GM12878 (cell line): ENCODE results near the gene CXCL1. TPM values are rescaled to one million over a fixed set of nuclear protein-coding genes. Genes with fewer than 3 reads are reported as not detected.

ENCODE experiments used
- ATAC-seq: fragments of 200-7000 bp; cut with Tn5 transposase; 3 replicates; pipeline ENCODE4 v1.9.1; 2020; ENCODE audit warnings: mild to moderate bottlenecking, moderate library complexity
- BruUV-seq: library from RNA; stranded (reverse); fragments of 400-500 nt; replicated peaks from 2 replicates; lab custom pipeline; 2021; lab: Mats Ljungman, UMichigan
- CTCF ChIA-PET: fragments of 300-600 bp; sonication (Branson Sonifier 250); formaldehyde crosslinking; extraction: SDS; loops from one replicate; lab custom pipeline; 2021; ENCODE audit warnings: inconsistent platforms; lab: Yijun Ruan, JAX
- POLR2A ChIA-PET: fragments of 350-600 bp; formaldehyde crosslinking; extraction: SDS; loops from one replicate; lab custom pipeline; 2021; ENCODE audit warnings: inconsistent platforms; lab: Charles Lee
- RAD21 ChIA-PET: fragments of 300-600 bp; sonication (Branson Sonifier 250); formaldehyde crosslinking; loops from one replicate; lab custom pipeline; 2023; ENCODE audit warnings: antibody characterized with exemption; ENCODE audit not compliant: unreplicated experiment; lab: Charles Lee
- SMC1A ChIA-PET: fragments of 300-600 bp; sonication (Branson Sonifier 250); formaldehyde crosslinking; loops from one replicate; lab custom pipeline; 2023; ENCODE audit not compliant: unreplicated experiment, uncharacterized antibody; lab: Charles Lee
- DNase-seq: peaks from one replicate; pipeline ENCODE4 v3.0.0-alpha.2; 2011; ENCODE audit warnings: low read depth, low spot score
- FAIRE-seq: peaks from 3 replicates; lab custom pipeline; 2011; peaks lifted over from hg19 to GRCh38; lab: Jason Lieb, UNC
- H2AFZ ChIP-seq: 2 replicates; pipeline ENCODE4 v1.6.0; 2011; ENCODE audit warnings: low read depth, low read length, control low read depth; ENCODE audit not compliant: control insufficient read depth
- H3K27ac ChIP-seq: 2 replicates; pipeline ENCODE4 v1.5.1; 2011; ENCODE audit warnings: control low read depth; ENCODE audit not compliant: control insufficient read depth, insufficient read depth
- H3K27me3 ChIP-seq, 2 experiments: replicated peaks in 1 of 2; 2 replicates each; pipeline versions ENCODE4 v1.6.0 to v1.6.1; 2011; ENCODE audit warnings: low read length in 1 of 2; ENCODE audit not compliant: control insufficient read depth in 2 of 2, insufficient read depth in 2 of 2
- H3K36me3 ChIP-seq, 2 experiments: 2 replicates each; pipeline ENCODE4 v1.5.1; 2011; ENCODE audit warnings: low read length in 1 of 2; ENCODE audit not compliant: control insufficient read depth in 2 of 2, insufficient read depth in 2 of 2
- H3K4me1 ChIP-seq: 2 replicates; pipeline ENCODE4 v1.6.1; 2011; ENCODE audit warnings: mild to moderate bottlenecking, low read length, moderate library complexity, mixed read lengths; ENCODE audit not compliant: control insufficient read depth, insufficient read depth
- H3K4me2 ChIP-seq: 2 replicates; pipeline ENCODE4 v1.6.0; 2011; ENCODE audit warnings: control low read depth; ENCODE audit not compliant: control insufficient read depth, insufficient read depth
- H3K4me3 ChIP-seq: fragments of 200-600 bp; sonication (generic); 2 replicates; pipeline ENCODE4 v1.5.1; 2016
- H3K79me2 ChIP-seq: 2 replicates; pipeline ENCODE4 v1.6.0; 2011; ENCODE audit warnings: low read length; ENCODE audit not compliant: control insufficient read depth, insufficient read depth
- H3K9ac ChIP-seq: 2 replicates; pipeline ENCODE4 v1.8.0; 2011; ENCODE audit warnings: low read length, control low read depth, mixed read lengths; ENCODE audit not compliant: control insufficient read depth, insufficient read depth
- H3K9me3 ChIP-seq: replicated peaks from 3 replicates; pipeline ENCODE4 v1.5.1; 2011; ENCODE audit warnings: mild to moderate bottlenecking, low read length; ENCODE audit not compliant: control insufficient read depth, insufficient read depth
- H4K20me1 ChIP-seq: 2 replicates; pipeline ENCODE4 v1.6.0; 2011; ENCODE audit not compliant: control insufficient read depth, insufficient read depth
- CHD1 ChIP-seq: IDR thresholded peaks from 2 replicates; pipeline ENCODE4 v1.6.1; 2012; ENCODE audit warnings: low read depth, low read length, improper control_type of control experiment
- EGR1 ChIP-seq, 2 experiments: IDR thresholded peaks; 1 replicate in 1 of 2; 2 replicates in 1 of 2; pipeline ENCODE4 v1.6.1; 2011 to 2012; ENCODE audit warnings: low read depth in 2 of 2, low read length in 2 of 2, borderline replicate concordance in 1 of 2, mild to moderate bottlenecking in 1 of 2, moderate library complexity in 1 of 2
- GATAD2B ChIP-seq: fragments of 450-650 bp; conservative IDR thresholded peaks from 2 replicates; pipeline ENCODE4 v1.6.1; 2017; ENCODE audit warnings: low read depth, mild to moderate bottlenecking, moderate library complexity
- KDM1A ChIP-seq: fragments of 200-600 bp; sonication (generic); IDR thresholded peaks from 2 replicates; pipeline ENCODE4 v1.6.1; 2016; ENCODE audit warnings: borderline replicate concordance
- MYB ChIP-seq: fragments of 150-350 bp; IDR thresholded peaks from 2 replicates; pipeline ENCODE4 v1.6.1; 2014; ENCODE audit warnings: mild to moderate bottlenecking, low read depth, low read length, borderline replicate concordance
- PAX5 ChIP-seq: IDR thresholded peaks from 2 replicates; pipeline ENCODE4 v1.6.1; 2011; ENCODE audit warnings: low read depth, low read length, borderline replicate concordance
- PAX8 ChIP-seq: fragments of 450-650 bp; IDR thresholded peaks from 2 replicates; pipeline ENCODE4 v1.6.1; 2017; ENCODE audit warnings: mild to moderate bottlenecking, moderate library complexity
- PML ChIP-seq: IDR thresholded peaks from 2 replicates; pipeline ENCODE4 v1.6.1; 2012; ENCODE audit warnings: low read length, inconsistent platforms
- POU2F2 ChIP-seq: IDR thresholded peaks from 3 replicates; pipeline ENCODE4 v1.6.1; 2011; ENCODE audit warnings: low read depth, mild to moderate bottlenecking, low read length, borderline replicate concordance
- SIN3A ChIP-seq: IDR thresholded peaks from 2 replicates; pipeline ENCODE4 v1.6.1; 2012; ENCODE audit warnings: low read depth, low read length, improper control_type of control experiment
- YY1 ChIP-seq: IDR thresholded peaks from 2 replicates; pipeline ENCODE4 v1.6.1; 2011; ENCODE audit warnings: low read depth, mild to moderate bottlenecking, low read length
- ZBED1 ChIP-seq: IDR thresholded peaks from 2 replicates; pipeline ENCODE4 v1.6.1; 2016; ENCODE audit warnings: borderline replicate concordance
- WGBS: methylation state at CpG from one replicate; pipeline ENCODE4 v1.1.6; 2016; ENCODE audit warnings: low lambda C conversion rate; ENCODE audit not compliant: insufficient replicate concordance, insufficient coverage; ENCODE audit errors: missing lambda C conversion rate; 5-methylcytosine and 5-hydroxymethylcytosine counted together
- in situ Hi-C: fragments of 300-500 bp; cut with MboI; formaldehyde crosslinking; loops from 9 replicates; pipeline ENCODE4 v1.14.3; 2018; ENCODE audit warnings: mixed read lengths
- intact Hi-C: fragments of 100-400 bp; cut with micrococcal nuclease; formaldehyde crosslinking; loops from one replicate; pipeline ENCODE4 v1.14.2; 2022; ENCODE audit not compliant: unreplicated experiment
- polyA plus RNA-seq, 11 experiments: library from polyadenylated mRNA; depleted of rRNA in 4 of 11; unstranded in 6 of 11; stranded (reverse) in 5 of 11; fragments of >200 nt; fragmentation: Nextera tagmentation in 4 of 11; fragmentation: Illumina TruSeq in 1 of 11; extraction: Ambion mirVana in 4 of 11; extraction: Trizol in 1 of 11; gene quantifications; 1 replicate in 1 of 11; 2 replicates in 10 of 11; pipeline versions ENCODE4 v1.2.1 to v1.2.3, GENCODE V29; 2011 to 2016; ENCODE audit warnings: inconsistent platforms in 2 of 11, missing spikeins in 2 of 11, low read depth in 1 of 11
- total RNA-seq, 4 experiments: library from RNA; depleted of rRNA in 3 of 4; stranded (reverse); fragments of >200 nt in 3 of 4; fragmentation: Illumina TruSeq in 1 of 4; extraction: Trizol in 1 of 4; gene quantifications; 2 replicates each; pipeline versions ENCODE4 v1.2.1 to v1.2.3, GENCODE V29; 2013 to 2021
- TF ChIP-seq, protein P1 (sequence below): IDR thresholded peaks from 2 replicates; pipeline ENCODE4 v1.6.1; 2012; ENCODE audit warnings: low read depth, low read length, improper control_type of control experiment
- TF ChIP-seq, protein P2 (sequence below): fragments of 450-650 bp; IDR thresholded peaks from 2 replicates; pipeline ENCODE4 v1.6.1; 2017; ENCODE audit warnings: borderline replicate concordance

Gene CXCL1
- total and polyA plus RNA-seq, 10 of the 15 experiments (the other 5 are each of a cell fraction or from before 2014, with no cell fraction given): not detected

DNA sequence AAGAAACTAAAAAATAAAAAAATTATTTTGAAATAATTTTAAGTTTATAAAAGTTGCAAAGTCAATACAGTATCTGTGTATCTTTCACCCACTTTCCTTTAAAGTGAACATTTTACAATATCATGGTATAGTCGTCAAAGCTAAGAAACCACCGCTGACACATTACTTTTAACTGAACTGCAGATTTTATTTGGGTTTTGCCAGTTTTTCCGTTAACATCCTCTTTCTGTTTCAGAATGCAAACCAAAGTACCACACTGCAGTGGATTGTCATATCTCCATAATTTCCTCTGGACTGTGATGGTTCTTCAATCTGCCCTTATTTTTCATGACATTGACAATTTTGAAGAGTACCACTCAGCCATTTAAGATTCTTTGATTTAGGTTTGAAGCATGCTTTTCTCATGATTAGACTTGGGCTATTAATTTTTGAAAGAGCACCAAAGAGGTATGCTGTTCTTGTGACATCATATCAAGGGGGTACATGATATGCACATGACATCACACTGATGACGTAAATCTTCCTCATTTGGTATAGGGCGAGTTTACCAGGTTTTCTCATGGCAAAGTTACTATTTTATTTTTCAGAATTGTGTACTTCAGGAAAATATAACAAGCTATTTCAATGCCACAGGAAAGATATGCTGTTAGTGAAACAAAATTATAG lies 3.6 kb upstream of the CXCL1 start:
- Histone ChIP-seq H3K79me2 (no peaks in the 10 kb centered on the region), H3K9ac (no peak overlapping the region), H3K27ac (no peak overlapping the region), H3K4me2 (no peak overlapping the region), H2AFZ (no peak overlapping the region), H3K4me3 (no peak overlapping the region), H3K36me3 (no peaks in the 10 kb centered on the region), H3K4me1 (no peaks in the 10 kb centered on the region), H3K27me3 (peaks cover 0 to 8% of the 10 kb centered on the region in 2 experiments; a peak in 2 of 4 replicates), H4K20me1 (no peaks in the 10 kb centered on the region), H3K9me3 (no peaks in the 10 kb centered on the region)
- 29% methylated on average over 5 of the region's 5 CpGs for WGBS
- SMC1A ChIA-PET: interaction anchor here (1.1 to 1.4 kb wide), 5 partner anchors 15 to 205 kb away, joined by 3 to 5 read pairs (median 4); no protein-coding TSS in a partner anchor
- BruUV-seq: no TSS peak
- POLR2A ChIA-PET: no interaction called here
- DNase-seq: no peak
- CTCF ChIA-PET: interaction anchor here (1.2 to 4.8 kb wide), 5 partner anchors 35 to 269 kb away, joined by 3 to 71 read pairs (median 3); no protein-coding TSS in a partner anchor
- no peak for ATAC-seq
- TF ChIP-seq PAX5: no peak
- no peak for TF ChIP-seq PAX8
- in situ Hi-C loops (no loop called here), intact Hi-C loops (loop anchor here (5.0 to 10.0 kb wide), 2 partner anchors 262 to 291 kb away; no protein-coding TSS in a partner anchor)
- RAD21 ChIA-PET: interaction anchor here (1.7 to 2.0 kb wide), 3 partner anchors 134 to 202 kb away, joined by 4 to 17 read pairs (median 5); no protein-coding TSS in a partner anchor
- FAIRE-seq: no peak

DNA sequence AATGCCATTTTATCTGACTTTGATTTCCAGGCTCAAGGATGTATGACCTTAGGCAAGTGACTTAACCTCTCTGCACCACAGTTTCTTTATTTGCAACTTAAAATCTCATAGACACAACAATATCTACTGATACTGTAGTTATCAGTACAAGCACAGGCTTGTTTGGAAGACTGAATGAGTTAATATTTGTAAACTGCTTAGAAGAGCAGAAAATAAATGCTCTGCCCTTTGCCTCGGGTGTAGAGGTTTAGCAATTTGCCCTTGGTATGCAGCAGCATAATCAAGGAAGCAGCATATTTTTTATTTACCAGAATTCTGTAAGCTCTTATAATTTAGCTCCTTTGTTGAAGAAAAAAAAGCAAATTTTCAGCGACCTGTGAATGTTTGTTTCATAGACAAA lies 2.9 kb upstream of the CXCL1 start:
- H3K27me3 ChIP-seq: peaks cover 0 to 8% of the 10 kb centered on the region in 2 experiments; a peak in 2 of 4 replicates
- TF ChIP-seq, protein P1, sequence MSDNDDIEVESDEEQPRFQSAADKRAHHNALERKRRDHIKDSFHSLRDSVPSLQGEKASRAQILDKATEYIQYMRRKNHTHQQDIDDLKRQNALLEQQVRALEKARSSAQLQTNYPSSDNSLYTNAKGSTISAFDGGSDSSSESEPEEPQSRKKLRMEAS: no peak
- no peak for TF ChIP-seq GATAD2B
- TF ChIP-seq, protein P2, sequence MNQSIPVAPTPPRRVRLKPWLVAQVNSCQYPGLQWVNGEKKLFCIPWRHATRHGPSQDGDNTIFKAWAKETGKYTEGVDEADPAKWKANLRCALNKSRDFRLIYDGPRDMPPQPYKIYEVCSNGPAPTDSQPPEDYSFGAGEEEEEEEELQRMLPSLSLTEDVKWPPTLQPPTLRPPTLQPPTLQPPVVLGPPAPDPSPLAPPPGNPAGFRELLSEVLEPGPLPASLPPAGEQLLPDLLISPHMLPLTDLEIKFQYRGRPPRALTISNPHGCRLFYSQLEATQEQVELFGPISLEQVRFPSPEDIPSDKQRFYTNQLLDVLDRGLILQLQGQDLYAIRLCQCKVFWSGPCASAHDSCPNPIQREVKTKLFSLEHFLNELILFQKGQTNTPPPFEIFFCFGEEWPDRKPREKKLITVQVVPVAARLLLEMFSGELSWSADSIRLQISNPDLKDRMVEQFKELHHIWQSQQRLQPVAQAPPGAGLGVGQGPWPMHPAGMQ: no peak
- TF ChIP-seq MYB: no peak
- TF ChIP-seq POU2F2: no peak
- TF ChIP-seq CHD1: no peak
- TF ChIP-seq EGR1 (IDR thresholded peaks at IDR 0.05; ENCODE audit: borderline replicate concordance in 1 of 2, low read depth in 2 of 2, low read length in 2 of 2): no peak
- TF ChIP-seq YY1: no peak
- no peak for TF ChIP-seq KDM1A
- TF ChIP-seq ZBED1: no peak
- TF ChIP-seq SIN3A: no peak
- no peak for TF ChIP-seq PML
- FAIRE-seq: no peak
- in situ Hi-C loops (no loop called here), intact Hi-C loops (loop anchor here (5.0 to 10.0 kb wide), 2 partner anchors 261 to 291 kb away; no protein-coding TSS in a partner anchor)
- no peak overlapping the region for H2AFZ ChIP-seq
- no peak overlapping the region for H3K4me3 ChIP-seq
- DNase-seq: no peak
- no peaks in the 10 kb centered on the region for H3K9me3 ChIP-seq
- H3K79me2 ChIP-seq: no peaks in the 10 kb centered on the region
- ChIA-PET SMC1A (interaction anchor here (1.2 to 1.4 kb wide), 2 partner anchors 204 to 268 kb away, joined by 4 read pairs; no protein-coding TSS in a partner anchor), POLR2A (no interaction called here), RAD21 (no interaction called here), CTCF (interaction anchor here (0.7 to 1.9 kb wide), 2 partner anchors 135 to 204 kb away, joined by 3 to 4 read pairs; no protein-coding TSS in a partner anchor)
- no TSS peak for BruUV-seq
- no peaks in the 10 kb centered on the region for H4K20me1 ChIP-seq
- H3K36me3 ChIP-seq: no peaks in the 10 kb centered on the region
- no peak overlapping the region for H3K4me2 ChIP-seq
- no peak for ATAC-seq
- H3K9ac ChIP-seq: no peak overlapping the region
- WGBS: 0% methylated on average over 2 of the region's 2 CpGs
- no peak overlapping the region for H3K27ac ChIP-seq
- H3K4me1 ChIP-seq: no peaks in the 10 kb centered on the region
